Activated T-helper 2 cell treated with anti-CD3 and anti-CD28 coated beads, Interferon-gamma antibody, Interleukin-2, Interleukin-4, amounts not matched to agents 10 μg/mL and 5 μg/mL and 100 μg/mL, durations not matched to agents 14 hours and 24 hours and 36 hours (primary cell): ENCODE measurements around the gene IL36B. TPM values are rescaled to one million over a fixed set of nuclear protein-coding genes. Genes with fewer than 3 reads are reported as not detected.

Experiments
- DNase-seq: peaks from one replicate; pipeline ENCODE4 v3.0.0; 2021; ENCODE audit warnings: low spot score
- H3K27ac Mint-ChIP-seq: one replicate; pipeline ENCODE4 v1.8.0; 2021; ENCODE audit warnings: mixed read lengths
- H3K27me3 Mint-ChIP-seq: one replicate; pipeline ENCODE4 v1.8.0; 2021; ENCODE audit warnings: low read depth, mixed read lengths
- H3K36me3 Mint-ChIP-seq: one replicate; pipeline ENCODE4 v1.8.0; 2021; ENCODE audit warnings: low read depth, mixed read lengths
- H3K4me1 Mint-ChIP-seq: one replicate; pipeline ENCODE4 v1.8.0; 2021; ENCODE audit warnings: low read depth, mixed read lengths
- H3K4me3 Mint-ChIP-seq: one replicate; pipeline ENCODE4 v1.8.0; 2021; ENCODE audit warnings: low read depth, mild to moderate bottlenecking, moderate library complexity, mixed read lengths
- H3K9me3 Mint-ChIP-seq: one replicate; pipeline ENCODE4 v1.8.0; 2021; ENCODE audit warnings: mixed read lengths
- intact Hi-C: fragments of 100-400 bp; cut with micrococcal nuclease; formaldehyde crosslinking; loops from one replicate; pipeline ENCODE4 v1.15.1; 2023
- total RNA-seq: library from RNA; stranded (reverse); gene quantifications from 2 replicates; pipeline ENCODE4 v1.2.3, GENCODE V29; 2022

IL36B gene
- total RNA-seq, 1 donor from 2014 or later = not detected

DNA sequence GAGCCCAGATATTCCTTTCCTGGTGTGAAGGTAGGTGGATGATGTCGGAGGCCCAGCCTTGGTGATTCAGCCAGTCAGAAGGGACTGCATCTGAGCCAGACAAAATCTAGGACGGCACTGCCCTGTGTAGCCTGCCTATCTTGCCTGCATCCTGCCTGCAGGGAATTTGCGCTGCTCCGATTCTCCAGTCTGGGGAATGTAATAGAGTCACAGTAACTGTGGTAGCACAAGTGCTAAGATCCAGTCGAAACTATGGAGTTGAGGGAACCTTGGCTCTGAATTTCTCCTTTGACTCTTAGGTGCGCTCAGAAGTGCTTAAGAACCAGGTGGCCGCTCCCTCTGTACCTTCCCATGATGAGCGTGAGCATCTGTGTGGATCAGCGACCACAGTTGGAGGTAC, 15.9 kb downstream of the IL36B start:
- DNase-seq = no peak
- H3K4me3 Mint-ChIP-seq = no peak overlapping the region
- H3K4me1 Mint-ChIP-seq = no peaks in the 10 kb centered on the region
- no peaks in the 10 kb centered on the region for H3K9me3 Mint-ChIP-seq
- intact Hi-C loops = no loop called here
- H3K27me3 Mint-ChIP-seq = peaks cover 24% of the 10 kb centered on the region
- no peaks in the 10 kb centered on the region for H3K36me3 Mint-ChIP-seq
- no peak overlapping the region for H3K27ac Mint-ChIP-seq

DNA sequence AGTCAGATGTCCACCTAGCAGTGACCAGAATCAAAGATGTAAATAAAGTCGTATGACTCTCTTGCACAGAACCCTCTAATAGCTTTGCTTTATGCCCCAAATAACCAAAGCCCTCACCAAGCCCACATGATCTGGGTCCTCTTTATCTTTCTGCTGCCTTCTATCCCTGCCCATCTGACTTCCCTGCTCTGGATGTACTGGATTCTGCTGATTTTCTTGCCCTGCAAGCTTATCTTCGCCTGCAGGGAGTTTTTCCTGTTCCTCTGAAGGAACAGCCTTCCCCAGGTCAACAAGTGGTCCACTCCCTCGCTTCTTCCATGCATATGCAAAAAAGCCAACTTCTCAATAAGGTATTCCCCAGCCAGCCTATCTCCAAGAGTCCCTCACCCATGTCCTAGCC, 18.7 kb downstream of the IL36B start:
- Mint-ChIP-seq H3K27ac (no peak overlapping the region), H3K9me3 (no peaks in the 10 kb centered on the region), H3K36me3 (no peaks in the 10 kb centered on the region), H3K27me3 (peaks cover 31% of the 10 kb centered on the region), H3K4me1 (no peaks in the 10 kb centered on the region), H3K4me3 (no peak overlapping the region)
- no peak for DNase-seq
- intact Hi-C loops = no loop called here

DNA sequence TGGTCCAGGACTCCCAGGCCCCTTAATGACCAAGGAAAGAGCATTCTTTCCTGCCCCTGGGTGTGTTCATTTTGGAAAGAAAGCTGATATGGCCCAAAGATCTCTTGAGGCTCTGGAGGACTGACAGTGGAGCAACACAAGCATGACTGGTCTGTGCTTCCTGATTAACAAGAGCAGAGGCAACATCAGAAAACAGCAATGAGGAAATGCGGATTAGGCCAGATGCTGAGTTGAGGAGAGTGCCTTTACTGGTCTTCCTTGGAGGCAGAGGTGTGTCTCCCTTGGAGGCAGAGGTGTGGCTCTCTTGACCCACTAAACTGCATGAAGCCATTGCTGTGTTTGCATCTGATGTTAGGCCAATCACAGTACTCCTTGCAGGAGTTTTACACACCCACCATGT, 19.9 kb downstream of the IL36B start:
- Mint-ChIP-seq H3K4me3 (no peak overlapping the region), H3K9me3 (no peaks in the 10 kb centered on the region), H3K27ac (no peak overlapping the region), H3K27me3 (peaks cover 40% of the 10 kb centered on the region), H3K36me3 (no peaks in the 10 kb centered on the region), H3K4me1 (no peaks in the 10 kb centered on the region)
- intact Hi-C loops = no loop called here
- no peak for DNase-seq

DNA sequence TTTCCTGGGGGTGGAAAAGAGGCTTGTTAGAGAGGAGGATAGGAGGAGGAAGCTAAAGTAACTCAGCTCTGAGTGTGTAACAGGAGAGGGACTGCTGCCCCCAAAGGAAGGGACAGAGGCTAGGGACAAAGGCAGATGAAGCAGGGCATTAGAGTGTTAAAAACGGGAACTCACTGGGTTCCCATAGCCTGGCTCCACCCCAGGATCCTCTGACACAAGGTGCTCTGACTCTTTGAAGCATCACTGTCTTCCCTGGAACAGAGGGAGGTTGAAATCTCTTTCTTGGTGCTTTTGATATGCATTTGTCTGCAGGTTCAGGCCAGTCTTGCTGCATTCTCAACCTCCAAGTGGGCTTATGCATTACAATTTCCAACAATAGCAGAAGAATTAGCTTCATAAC, 24.6 kb downstream of the IL36B start:
- H3K27me3 Mint-ChIP-seq = peaks cover 57% of the 10 kb centered on the region
- H3K36me3 Mint-ChIP-seq = no peaks in the 10 kb centered on the region
- intact Hi-C loops = no loop called here

DNA sequence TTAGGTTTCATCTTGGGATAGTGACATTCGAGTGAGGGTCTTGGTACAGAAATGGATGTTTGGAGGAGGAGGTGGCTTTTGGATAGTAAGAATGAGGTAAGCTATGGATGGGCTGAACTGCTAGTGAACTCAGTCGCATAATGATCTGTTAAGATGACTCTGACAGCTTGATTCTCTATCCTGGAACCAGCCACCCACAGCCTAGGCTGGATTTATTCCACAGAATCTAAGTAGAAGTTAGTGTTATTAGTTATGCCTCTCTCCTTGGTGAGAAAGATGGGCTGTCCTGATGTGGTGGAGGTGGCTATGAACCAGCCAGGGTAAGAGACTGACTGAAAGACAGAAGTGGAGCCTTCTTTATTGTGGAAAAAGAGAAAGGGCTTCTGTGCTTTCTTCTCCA, 25.0 kb downstream of the IL36B start:
- no peaks in the 10 kb centered on the region for H3K9me3 Mint-ChIP-seq
- no peaks in the 10 kb centered on the region for H3K4me1 Mint-ChIP-seq
- no peak overlapping the region for H3K4me3 Mint-ChIP-seq
- H3K36me3 Mint-ChIP-seq = no peaks in the 10 kb centered on the region
- no peak for DNase-seq
- H3K27me3 Mint-ChIP-seq = peaks cover 59% of the 10 kb centered on the region
- H3K27ac Mint-ChIP-seq = no peak overlapping the region
- intact Hi-C loops = no loop called here

More for the DNA sequence above, 24.6 kb downstream of the IL36B start:
- H3K9me3 Mint-ChIP-seq = no peaks in the 10 kb centered on the region
- no peak for DNase-seq
- no peak overlapping the region for H3K27ac Mint-ChIP-seq
- no peaks in the 10 kb centered on the region for H3K4me1 Mint-ChIP-seq
- H3K4me3 Mint-ChIP-seq = no peak overlapping the region

DNA sequence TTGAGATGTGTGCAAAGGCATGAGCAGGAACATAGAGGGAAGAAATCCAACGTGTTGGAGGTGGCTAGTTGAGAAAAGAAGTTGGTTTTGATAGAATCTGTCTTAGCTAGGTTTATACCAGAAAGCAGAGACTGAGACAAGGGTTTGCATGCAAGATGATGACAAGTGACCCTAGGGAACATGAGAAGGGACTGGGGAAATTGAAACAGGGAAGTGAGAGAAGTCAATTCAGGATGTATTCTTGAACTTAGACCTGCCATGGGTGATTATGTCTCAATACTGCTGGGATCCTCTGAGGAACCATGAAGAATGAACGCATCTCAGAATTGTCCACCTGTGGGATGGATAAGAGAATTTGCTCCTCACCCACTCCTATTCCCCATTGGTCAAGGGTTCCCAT, 26.9 kb downstream of the IL36B start:
- intact Hi-C loops = no loop called here
- no peak for DNase-seq
- peaks cover 62% of the 10 kb centered on the region for H3K27me3 Mint-ChIP-seq
- no peaks in the 10 kb centered on the region for H3K9me3 Mint-ChIP-seq
- no peak overlapping the region for H3K4me3 Mint-ChIP-seq
- no peaks in the 10 kb centered on the region for H3K36me3 Mint-ChIP-seq
- H3K27ac Mint-ChIP-seq = no peak overlapping the region
- no peaks in the 10 kb centered on the region for H3K4me1 Mint-ChIP-seq

DNA sequence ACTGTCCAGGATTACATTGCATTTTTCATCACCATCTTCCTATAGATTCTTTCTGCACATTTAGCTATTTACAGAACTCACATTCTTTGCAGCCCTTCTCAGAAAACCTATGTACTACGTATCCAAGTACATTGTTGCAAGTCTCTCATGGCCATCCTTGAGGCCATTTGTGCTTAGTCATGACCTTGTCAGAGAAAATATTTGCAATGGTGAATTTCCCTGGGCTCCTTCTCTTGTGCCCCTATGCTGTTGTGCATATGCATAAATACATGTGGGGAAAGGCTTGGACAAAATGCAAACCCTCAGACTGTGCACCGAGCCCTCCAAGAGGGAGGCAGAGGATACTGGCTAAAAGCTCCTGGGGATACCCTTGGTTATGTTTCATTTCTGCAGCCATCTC, 27.9 kb downstream of the IL36B start:
- H3K27ac Mint-ChIP-seq = no peak overlapping the region
- H3K4me3 Mint-ChIP-seq = no peak overlapping the region
- H3K9me3 Mint-ChIP-seq = peaks cover 2% of the 10 kb centered on the region
- no peak for DNase-seq
- H3K4me1 Mint-ChIP-seq = no peaks in the 10 kb centered on the region
- peaks cover 56% of the 10 kb centered on the region for H3K27me3 Mint-ChIP-seq
- H3K36me3 Mint-ChIP-seq = no peaks in the 10 kb centered on the region
- intact Hi-C loops = no loop called here

DNA sequence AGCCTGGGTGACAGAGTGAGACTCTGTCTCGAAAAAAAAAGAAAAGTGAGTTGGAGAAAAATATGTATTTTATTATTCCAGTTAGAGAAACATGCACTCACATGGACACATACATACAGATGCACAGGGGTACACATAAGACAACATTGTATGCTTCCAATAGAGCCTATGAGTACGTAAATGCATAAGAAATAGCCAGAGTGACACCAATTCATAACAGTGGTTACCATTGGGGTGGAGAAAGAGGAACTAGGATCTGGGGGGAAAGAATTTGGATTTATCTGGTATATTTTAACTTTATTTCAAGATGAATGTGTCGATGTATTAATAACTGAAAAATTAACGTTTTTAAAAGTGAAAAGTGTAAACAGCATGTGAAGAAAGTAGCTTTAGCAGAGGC, 31.4 kb downstream of the IL36B start:
- Mint-ChIP-seq H3K27me3 (peaks cover 42% of the 10 kb centered on the region), H3K4me1 (no peaks in the 10 kb centered on the region), H3K27ac (no peak overlapping the region), H3K4me3 (no peak overlapping the region), H3K9me3 (peaks cover 13% of the 10 kb centered on the region), H3K36me3 (no peaks in the 10 kb centered on the region)
- DNase-seq = no peak
- intact Hi-C loops = no loop called here

DNA sequence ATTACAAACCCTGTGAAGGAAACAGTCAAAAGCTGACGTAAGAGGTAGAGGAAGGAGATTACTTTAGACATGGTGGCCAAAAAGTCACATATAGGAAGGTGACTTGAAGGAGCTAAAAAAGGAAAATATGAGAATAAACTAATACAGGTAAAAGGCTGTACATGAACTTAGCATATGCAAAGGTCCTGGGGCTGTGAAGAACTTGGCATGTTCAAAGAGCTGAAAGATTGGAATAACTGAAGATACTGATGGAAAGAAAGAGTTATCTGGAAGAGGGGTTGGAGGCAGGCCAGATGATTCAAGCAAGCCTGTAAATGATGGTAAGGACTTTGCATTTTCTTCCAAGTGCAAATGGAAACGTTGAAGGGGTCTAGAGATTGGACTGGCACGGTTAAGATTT, 34.2 kb downstream of the IL36B start:
- H3K36me3 Mint-ChIP-seq = no peaks in the 10 kb centered on the region
- H3K9me3 Mint-ChIP-seq = peaks cover 13% of the 10 kb centered on the region
- no peak for DNase-seq

DNA sequence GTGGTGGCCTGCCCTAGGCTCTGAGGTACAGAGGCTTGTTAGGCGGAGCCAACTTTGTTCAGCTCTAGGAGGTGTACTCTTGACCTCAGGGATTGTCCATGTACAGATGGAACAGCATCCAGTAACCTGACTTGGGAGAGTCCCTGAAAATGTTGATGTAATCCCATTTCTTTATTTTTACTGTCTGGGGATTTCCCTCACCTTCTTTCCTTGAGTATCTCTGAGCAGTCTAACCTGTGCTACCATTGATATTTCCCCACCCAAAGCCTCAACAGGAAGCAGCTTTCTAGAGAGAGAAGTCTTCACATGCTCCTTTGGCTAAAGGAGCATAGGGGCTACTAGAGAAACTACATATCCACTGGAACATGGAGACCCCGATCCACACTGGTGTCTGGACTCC, 37.0 kb downstream of the IL36B start:
- H3K27me3 Mint-ChIP-seq = peaks cover 17% of the 10 kb centered on the region

More for the DNA sequence above, 34.2 kb downstream of the IL36B start:
- Mint-ChIP-seq H3K4me1 (no peaks in the 10 kb centered on the region), H3K27me3 (peaks cover 31% of the 10 kb centered on the region), H3K4me3 (no peak overlapping the region), H3K27ac (no peak overlapping the region)
- intact Hi-C loops = no loop called here

DNA sequence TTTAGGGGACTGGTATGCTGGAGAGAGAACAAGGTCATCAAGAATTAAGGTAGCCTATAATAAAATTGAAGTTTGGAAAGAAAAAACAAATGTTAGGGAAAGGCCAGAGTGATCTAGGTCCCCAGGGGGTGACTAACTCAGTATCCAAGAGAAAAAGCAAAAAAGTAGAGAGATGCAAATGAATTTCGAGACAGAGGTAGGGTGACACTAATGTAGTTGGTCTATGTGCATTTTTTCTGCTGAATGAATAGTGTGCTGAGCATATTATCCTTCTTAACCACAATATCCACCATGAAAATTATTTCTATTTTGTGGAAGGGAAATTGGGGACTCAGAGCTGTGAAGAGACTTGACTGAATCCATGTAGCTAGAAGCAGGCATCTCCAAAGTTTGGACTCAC, 37.6 kb downstream of the IL36B start:
- intact Hi-C loops = no loop called here
- Mint-ChIP-seq H3K9me3 (peaks cover 13% of the 10 kb centered on the region), H3K4me1 (peaks cover 7% of the 10 kb centered on the region), H3K27ac (no peak overlapping the region), H3K4me3 (no peak overlapping the region), H3K36me3 (no peaks in the 10 kb centered on the region), H3K27me3 (peaks cover 17% of the 10 kb centered on the region)
- DNase-seq = no peak

More for the DNA sequence above, 37.0 kb downstream of the IL36B start:
- H3K4me1 Mint-ChIP-seq = peaks cover 5% of the 10 kb centered on the region
- no peaks in the 10 kb centered on the region for H3K36me3 Mint-ChIP-seq
- intact Hi-C loops = no loop called here
- H3K27ac Mint-ChIP-seq = no peak overlapping the region
- no peak overlapping the region for H3K4me3 Mint-ChIP-seq
- DNase-seq = no peak
- peaks cover 13% of the 10 kb centered on the region for H3K9me3 Mint-ChIP-seq

DNA sequence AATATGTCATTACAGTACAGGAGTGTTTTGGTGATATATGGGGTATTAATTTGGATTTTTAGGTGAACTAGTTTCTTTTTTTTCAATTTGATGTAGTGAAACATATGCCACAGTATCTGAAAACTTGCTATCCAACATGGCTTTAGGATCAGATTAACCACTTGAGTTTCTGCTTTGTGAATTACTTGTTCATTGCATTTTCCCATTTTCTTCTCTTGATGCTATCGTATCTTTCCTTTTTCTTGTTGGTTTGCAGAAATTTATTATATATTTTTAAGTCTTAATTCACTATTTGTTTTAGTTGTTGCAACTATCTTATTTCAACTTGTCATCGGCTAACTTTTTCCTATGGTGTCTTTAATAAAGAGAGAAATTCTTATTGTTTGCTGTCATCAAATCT, 38.6 kb downstream of the IL36B start:
- Mint-ChIP-seq H3K36me3 (no peaks in the 10 kb centered on the region), H3K4me3 (no peak overlapping the region), H3K27me3 (peaks cover 17% of the 10 kb centered on the region), H3K27ac (no peak overlapping the region), H3K4me1 (peaks cover 10% of the 10 kb centered on the region), H3K9me3 (peaks cover 7% of the 10 kb centered on the region)
- intact Hi-C loops = no loop called here
- DNase-seq = no peak

DNA sequence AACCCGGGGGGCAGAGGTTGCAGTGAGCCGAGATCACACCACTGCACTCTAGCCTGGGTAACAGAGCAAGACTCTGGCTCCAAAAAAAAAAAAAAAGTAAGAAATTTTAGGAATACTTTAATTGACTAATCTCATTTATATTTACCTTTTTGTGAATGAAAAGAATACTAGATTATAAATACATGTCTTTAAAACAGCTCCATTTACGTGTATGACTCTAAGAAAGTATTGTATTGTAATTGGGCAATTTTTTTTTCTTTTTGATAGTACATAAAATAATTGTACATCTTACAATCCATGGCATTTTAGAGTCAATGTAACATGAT, 39.4 kb downstream of the IL36B start:
- H3K9me3 Mint-ChIP-seq = no peaks in the 10 kb centered on the region
- no peaks in the 10 kb centered on the region for H3K36me3 Mint-ChIP-seq
- DNase-seq = no peak
- H3K27me3 Mint-ChIP-seq = peaks cover 10% of the 10 kb centered on the region
- intact Hi-C loops = no loop called here
- H3K4me3 Mint-ChIP-seq = no peak overlapping the region
- no peak overlapping the region for H3K27ac Mint-ChIP-seq
- peaks cover 11% of the 10 kb centered on the region for H3K4me1 Mint-ChIP-seq
